K562 (cell line): Measurements from ENCODE around the gene SPATA24. TPM values are rescaled to one million over a fixed set of nuclear protein-coding genes. Genes with fewer than 3 reads are reported as not detected.

Experiments
- ATAC-seq: fragments of 200-7000 bp; cut with Tn5 transposase; 3 replicates; pipeline ENCODE4 v1.9.1; 2020; ENCODE audit warnings: moderate library complexity
- BruUV-seq: library from RNA; stranded (reverse); fragments of 400-500 nt; replicated peaks from 2 replicates; lab custom pipeline; 2021; lab: Mats Ljungman, UMichigan
- CTCF ChIA-PET: fragments of 300-600 bp; formaldehyde crosslinking; extraction: SDS; loops from one replicate; lab custom pipeline; 2021; ENCODE audit warnings: low intra/inter-chr PET ratio; lab: Yijun Ruan, JAX
- POLR2A ChIA-PET: fragments of 300-600, 350-650 bp; sonication (Branson Sonifier 250); formaldehyde crosslinking; extraction: SDS; loops from one replicate; lab custom pipeline; 2021; ENCODE audit warnings: antibody characterized with exemption, inconsistent platforms; lab: Yijun Ruan, JAX
- DNase-seq, 4 experiments: peaks; one replicate each; pipeline versions ENCODE4 v3.0.0 to v3.0.0-alpha.2; 2011 to 2018; ENCODE audit warnings: low spot score in 3 of 4, mixed read lengths in 3 of 4; ENCODE audit errors: extremely low read depth in 1 of 4
- FAIRE-seq: peaks from 2 replicates; lab custom pipeline; 2011; peaks lifted over from hg19 to GRCh38; lab: Jason Lieb, UNC
- H2AFZ ChIP-seq: 2 replicates; pipeline ENCODE4 v1.6.0; 2011; ENCODE audit warnings: low read depth, low read length, control low read depth, inconsistent platforms
- H3K27ac ChIP-seq: fragments of 200-600 bp; 3 replicates; pipeline ENCODE4 v1.8.0; 2011; ENCODE audit warnings: low read depth, mild to moderate bottlenecking, control low read depth, inconsistent platforms, low read length, moderate library complexity, mixed read lengths; ENCODE audit errors: extremely low read depth
- H3K27me3 ChIP-seq, 2 experiments: fragments of 300-600 bp in 1 of 2; 2 replicates in 1 of 2; 3 replicates in 1 of 2; pipeline versions ENCODE4 v1.6.0 to v1.8.0; 2011; ENCODE audit warnings: inconsistent platforms in 2 of 2, low read length in 2 of 2, mild to moderate bottlenecking in 1 of 2, mixed read lengths in 1 of 2, moderate library complexity in 1 of 2; ENCODE audit not compliant: control insufficient read depth in 2 of 2, insufficient read depth in 2 of 2
- H3K36me3 ChIP-seq: fragments of 300-600 bp; 3 replicates; pipeline ENCODE4 v1.8.0; 2011; ENCODE audit warnings: mild to moderate bottlenecking, low read length, inconsistent platforms; ENCODE audit not compliant: control insufficient read depth, insufficient read depth
- H3K4me1 ChIP-seq, 2 experiments: fragments of 200-600 bp in 1 of 2; replicated peaks in 1 of 2; 2 replicates in 1 of 2; 3 replicates in 1 of 2; pipeline versions ENCODE4 v1.5.1 to v1.8.0; 2011; ENCODE audit warnings: inconsistent platforms in 2 of 2, low read length in 2 of 2, mild to moderate bottlenecking in 1 of 2, mixed read lengths in 1 of 2, moderate library complexity in 1 of 2; ENCODE audit not compliant: control insufficient read depth in 2 of 2, insufficient read depth in 2 of 2
- H3K4me2 ChIP-seq: 2 replicates; pipeline ENCODE4 v1.6.1; 2011; ENCODE audit warnings: low read length, control low read depth, inconsistent platforms, mixed read lengths; ENCODE audit not compliant: insufficient read depth
- H3K4me3 ChIP-seq: fragments of 200-600 bp; sonication (generic), shearing (Covaris generic); 2 replicates; pipeline ENCODE4 v1.5.1; 2016; ENCODE audit warnings: control low read depth, inconsistent platforms
- H3K79me2 ChIP-seq: fragments of 200-600 bp; 3 replicates; pipeline ENCODE4 v1.8.0; 2011; ENCODE audit warnings: low read length, inconsistent platforms; ENCODE audit not compliant: control insufficient read depth, insufficient read depth
- H3K9ac ChIP-seq, 2 experiments: 2 replicates each; pipeline versions ENCODE4 v1.6.0 to v1.6.1; 2011; ENCODE audit warnings: low read depth in 2 of 2, low read length in 2 of 2, control low read depth in 1 of 2, inconsistent platforms in 1 of 2, mild to moderate bottlenecking in 1 of 2, mixed read lengths in 1 of 2; ENCODE audit not compliant: insufficient read depth in 1 of 2
- H3K9me1 ChIP-seq: one replicate; pipeline ENCODE4 v1.6.0; 2011; ENCODE audit warnings: inconsistent platforms, mild to moderate bottlenecking, low read length, moderate library complexity; ENCODE audit not compliant: control insufficient read depth, insufficient read depth
- H3K9me3 ChIP-seq: replicated peaks from 2 replicates; pipeline ENCODE4 v1.5.1; 2011; ENCODE audit warnings: low read depth, low read length, inconsistent platforms; ENCODE audit not compliant: control insufficient read depth, insufficient read depth
- H4K20me1 ChIP-seq: replicated peaks from 2 replicates; pipeline ENCODE4 v1.6.1; 2011; ENCODE audit warnings: low read length, inconsistent platforms, mixed read lengths; ENCODE audit not compliant: control insufficient read depth, insufficient read depth
- BCOR ChIP-seq: fragments of 450-650 bp; IDR thresholded peaks from 2 replicates; pipeline ENCODE4 v1.6.1; 2016
- GABPA ChIP-seq: fragments of 200-800 bp; sonication (Bioruptor generic); conservative IDR thresholded peaks from 2 replicates; pipeline ENCODE4 v1.6.1; 2016; ENCODE audit warnings: low read depth, missing genetic modification characterization, missing compliant biosample characterization
- HDAC1 ChIP-seq, 2 experiments: fragments of 450-650 bp; IDR thresholded peaks; 2 replicates each; pipeline ENCODE4 v1.6.1; 2016 to 2017; ENCODE audit warnings: inconsistent platforms in 1 of 2, mild to moderate bottlenecking in 1 of 2, moderate library complexity in 1 of 2
- HES1 ChIP-seq: fragments of 450-650 bp; IDR thresholded peaks from 2 replicates; pipeline ENCODE4 v1.6.1; 2016; ENCODE audit warnings: low read depth, mild to moderate bottlenecking, moderate library complexity
- MEF2A ChIP-seq: IDR thresholded peaks from 2 replicates; pipeline ENCODE4 v1.6.1; 2011; ENCODE audit warnings: low read depth, mild to moderate bottlenecking, low read length, moderate library complexity; ENCODE audit not compliant: control insufficient read depth
- PREB ChIP-seq: sonication (generic); formaldehyde crosslinking; IDR thresholded peaks from 2 replicates; pipeline ENCODE4 v1.8.1; 2023; ENCODE audit warnings: mild to moderate bottlenecking, missing genetic modification reagents
- UBTF ChIP-seq, 2 experiments: IDR thresholded peaks; 2 replicates each; pipeline ENCODE4 v1.6.1; 2012; ENCODE audit warnings: improper control_type of control experiment in 2 of 2, low read depth in 2 of 2, low read length in 2 of 2, borderline replicate concordance in 1 of 2
- ZKSCAN1 ChIP-seq: fragments of 150-350 bp; IDR thresholded peaks from 2 replicates; pipeline ENCODE4 v1.6.1; 2016; ENCODE audit warnings: low read depth, low read length
- WGBS: fragments of 100-300 bp; shearing (Covaris generic); methylation state at CpG from one replicate; pipeline ENCODE4 v1.1.6; 2016; ENCODE audit warnings: low coverage, mixed read lengths; ENCODE audit not compliant: insufficient coverage; ENCODE audit errors: missing lambda C conversion rate; 5-methylcytosine and 5-hydroxymethylcytosine counted together
- in situ Hi-C: fragments of 300-500 bp; cut with MboI; formaldehyde crosslinking; loops from 4 replicates; pipeline ENCODE4 v1.15.0; 2018; ENCODE audit warnings: inconsistent platforms, mixed read lengths
- intact Hi-C: fragments of 100-400 bp; cut with micrococcal nuclease; formaldehyde crosslinking; loops from 2 replicates; pipeline ENCODE4 v1.14.2; 2022
- polyA plus RNA-seq, 8 experiments: library from polyadenylated mRNA; depleted of rRNA in 4 of 8; stranded (reverse) in 5 of 8; unstranded in 3 of 8; fragments of >200 nt; fragmentation: Nextera tagmentation in 2 of 8; fragmentation: Illumina TruSeq in 1 of 8; extraction: Ambion mirVana in 2 of 8; extraction: Trizol in 1 of 8; gene quantifications; 2 replicates each; pipeline versions ENCODE4 v1.2.1 to v1.2.3, GENCODE V29; 2011 to 2014; ENCODE audit warnings: inconsistent platforms in 1 of 8, missing spikeins in 1 of 8
- total RNA-seq, 7 experiments: library from RNA; depleted of rRNA in 6 of 7; stranded (reverse); fragments of >200 nt in 6 of 7; fragmentation: Illumina TruSeq in 2 of 7; extraction: Trizol in 2 of 7; gene quantifications; 2 replicates each; pipeline versions ENCODE4 v1.2.1 to v1.2.3, GENCODE V29; 2011 to 2021; ENCODE audit warnings: low replicate concordance in 1 of 7

Gene SPATA24
- total and polyA plus RNA-seq, 9 of the 15 experiments (the other 6 are each of a cell fraction or from before 2014, with no cell fraction given) = 4.1 to 12.6 (median 8.0) TPM

GRCh38 chr5:139417214-139417613, 13.3 kb upstream of the SPATA24 start:
- 49% methylated on average over 3 of the region's 4 CpGs for WGBS
- H3K36me3 ChIP-seq = no peaks in the 10 kb centered on the region
- no peak overlapping the region for H3K4me3 ChIP-seq
- no TSS peak for BruUV-seq
- no peaks in the 10 kb centered on the region for H3K79me2 ChIP-seq
- DNase-seq = no peak
- in situ Hi-C loops (loop anchor here (10.0 kb wide), 1 partner anchor 348 kb away; no protein-coding TSS in a partner anchor), intact Hi-C loops (loop anchor here (5.0 kb wide), 1 partner anchor 130 kb away; no protein-coding TSS in a partner anchor)
- no peaks in the 10 kb centered on the region for H4K20me1 ChIP-seq
- no peak for FAIRE-seq
- TF ChIP-seq MEF2A (peak; percentile 42; the same call in 1 of the 2 replicates), HES1 (no peak), BCOR (no peak)
- ChIA-PET POLR2A (interaction anchor here (0.9 kb wide), 1 partner anchor 9 kb away, joined by 4 read pairs; no protein-coding TSS in a partner anchor), CTCF (interaction anchor here (0.7 kb wide), 1 partner anchor 1797 kb away, joined by 4 read pairs; no protein-coding TSS in a partner anchor)
- no peaks in the 10 kb centered on the region for H3K9me1 ChIP-seq
- no peaks in the 10 kb centered on the region for H3K9me3 ChIP-seq
- H2AFZ ChIP-seq = no peak overlapping the region
- H3K27me3 ChIP-seq = no peaks in the 10 kb centered on the region
- H3K4me1 ChIP-seq = peaks cover 4 to 13% of the 10 kb centered on the region in 2 experiments
- H3K4me2 ChIP-seq = no peak overlapping the region
- no peak overlapping the region for H3K27ac ChIP-seq
- no peak overlapping the region for H3K9ac ChIP-seq
- no peak for ATAC-seq

- WGBS = 76% methylated on average over 9 of the region's 9 CpGs
- POLR2A ChIA-PET = interaction anchor here (0.7 to 1.9 kb wide), 2 partner anchors 23 to 73 kb away, joined by 3 to 6 read pairs; partner anchors contain the start of gene DNAJC18
These were observed 12.8 kb upstream of the SPATA24 start for GRCh38 chr5:139416651-139417050.

More at GRCh38 chr5:139416651-139417050, 12.8 kb upstream of the SPATA24 start:
- Histone ChIP-seq H3K4me3 (no peak overlapping the region), H3K79me2 (no peaks in the 10 kb centered on the region), H3K9ac (0 out of 4 replicates have a peak overlapping the region, but pooled peaks of 1 of the 2 experiments have one; percentile 0), H3K9me1 (no peaks in the 10 kb centered on the region), H3K4me2 (no peak overlapping the region), H4K20me1 (no peaks in the 10 kb centered on the region), H3K36me3 (no peaks in the 10 kb centered on the region), H3K9me3 (no peaks in the 10 kb centered on the region), H3K27ac (no peak overlapping the region), H3K4me1 (peaks cover 4 to 13% of the 10 kb centered on the region in 2 experiments), H3K27me3 (no peaks in the 10 kb centered on the region), H2AFZ (no peak overlapping the region)
- in situ Hi-C loops = loop anchor here (10.0 kb wide), 1 partner anchor 348 kb away; no protein-coding TSS in a partner anchor
- TF ChIP-seq UBTF (IDR thresholded peaks at IDR 0.05; ENCODE audit: borderline replicate concordance in 1 of 2, low read depth in 2 of 2, low read length in 2 of 2) (no peak), HDAC1 (IDR thresholded peaks at IDR 0.05) (no peak), PREB (CRISPR knock-in tag) (no peak), GABPA (no peak), ZKSCAN1 (no peak)
- BruUV-seq = no TSS peak
- peak; percentile 26; the same call in 2 of the 3 replicates for ATAC-seq
- no peak for DNase-seq
- no peak for FAIRE-seq
- intact Hi-C loops = loop anchor here (5.0 kb wide), 1 partner anchor 129 kb away; no protein-coding TSS in a partner anchor
- CTCF ChIA-PET = no interaction called here
